ENCODE measurements around the gene ST3GAL2. TPM values are rescaled to one million over a fixed set of nuclear protein-coding genes. Genes with fewer than 3 reads are reported as not detected.

The ST3GAL2 gene
- total and polyA plus RNA-seq, 9 of the 15 experiments (the other 6 are each of a cell fraction or from before 2014, with no cell fraction given): 1.5 to 108 (median 34.3) TPM

GRCh38 chr16:70428178-70428998 lies 10.5 kb downstream of the ST3GAL2 start (continued):
- TF ChIP-seq SMAD2 (IDR thresholded peaks at IDR 0.05; ENCODE audit: low read depth, low read length) (no peak), TCF7 (IDR thresholded peaks at IDR 0.05; ENCODE audit: borderline replicate concordance) (0 out of 2 replicates have a peak, but pooled peaks have one; percentile 77), NFATC3 (IDR thresholded peaks at IDR 0.05) (peak; percentile 73; the same call in 1 of the 2 replicates), SMAD3 (CRISPR knock-in tag; conservative IDR thresholded peaks at IDR 0.05) (0 out of 2 replicates have a peak, but pooled peaks have one; percentile 46), SIN3A (IDR thresholded peaks at IDR 0.05; ENCODE audit: borderline replicate concordance in 2 of 2, control insufficient read depth in 1 of 2, low read depth in 2 of 2, low read length in 2 of 2) (peak; percentile 87 to 99; a peak in 3 of 4 replicates), PML (IDR thresholded peaks at IDR 0.05; ENCODE audit: low read length) (peak; percentile 97), CCNT2 (IDR thresholded peaks at IDR 0.05; ENCODE audit: borderline replicate concordance, extremely low read depth, insufficient read length, low read depth, low read length) (peak; percentile 99), NR2C2 (CRISPR knock-in tag; IDR thresholded peaks at IDR 0.05) (peak; percentile 87), NR2C2 (tag; IDR thresholded peaks at IDR 0.05) (peak; percentile 97), E2F6 (IDR thresholded peaks at IDR 0.05; ENCODE audit: borderline replicate concordance in 1 of 2, extremely low read depth in 1 of 2, insufficient read depth in 1 of 2, insufficient read length in 1 of 2, low read depth in 1 of 2, low read length in 1 of 2, poor library complexity in 1 of 2, severe bottlenecking in 1 of 2) (peak in 1 of 2 experiments; percentile 70), SIX5 (IDR thresholded peaks at IDR 0.05; ENCODE audit: borderline replicate concordance in 1 of 2, insufficient read depth in 1 of 2, low read depth in 1 of 2, low read length in 2 of 2) (no peak), CBX3 (IDR thresholded peaks at IDR 0.05; ENCODE audit: borderline replicate concordance in 1 of 2, low read length in 2 of 2) (peak in 1 of 2 experiments; percentile 87; a peak in 1 of 3 replicates), SMARCA5 (IDR thresholded peaks at IDR 0.05) (no peak), NONO (IDR thresholded peaks at IDR 0.05; ENCODE audit: low read depth in 2 of 2, low read length in 1 of 2) (no peak; a peak in 1 of 4 replicates), SPI1 (IDR thresholded peaks at IDR 0.05; ENCODE audit: borderline replicate concordance, low read depth, low read length) (peak; percentile 70; the same call in 1 of the 2 replicates), SAP30 (IDR thresholded peaks at IDR 0.05; ENCODE audit: borderline replicate concordance, insufficient read depth, low read depth, low read length, poor library complexity, severe bottlenecking) (peak; percentile 62), ZNF707 (CRISPR knock-in tag; conservative IDR thresholded peaks at IDR 0.05) (no peak), NFRKB (IDR thresholded peaks at IDR 0.05; ENCODE audit: low read depth) (peak; percentile 97), DMBX1 (CRISPR knock-in tag; IDR thresholded peaks at IDR 0.05; ENCODE audit: borderline replicate concordance) (peak; percentile 94)
- TF ChIP-seq, protein P1, sequence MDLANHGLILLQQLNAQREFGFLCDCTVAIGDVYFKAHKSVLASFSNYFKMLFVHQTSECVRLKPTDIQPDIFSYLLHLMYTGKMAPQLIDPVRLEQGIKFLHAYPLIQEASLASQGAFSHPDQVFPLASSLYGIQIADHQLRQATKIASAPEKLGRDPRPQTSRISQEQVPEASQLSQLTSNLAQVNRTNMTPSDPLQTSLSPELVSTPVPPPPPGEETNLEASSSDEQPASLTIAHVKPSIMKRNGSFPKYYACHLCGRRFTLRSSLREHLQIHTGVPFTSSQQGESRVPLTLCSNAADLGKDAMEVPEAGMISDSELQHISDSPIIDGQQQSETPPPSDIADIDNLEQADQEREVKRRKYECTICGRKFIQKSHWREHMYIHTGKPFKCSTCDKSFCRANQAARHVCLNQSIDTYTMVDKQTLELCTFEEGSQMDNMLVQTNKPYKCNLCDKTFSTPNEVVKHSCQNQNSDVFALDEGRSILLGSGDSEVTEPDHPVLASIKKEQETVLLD (IDR thresholded peaks at IDR 0.05): peak; percentile 81; the same call in 1 of the 2 replicates

Data from K562 (cell line).